ENCODE data around the gene ELMO1. TPM values are rescaled to one million over a fixed set of nuclear protein-coding genes. Genes with fewer than 3 reads are reported as not detected.

ELMO1 gene
- total RNA-seq, 1 experiment from 2014 or later, result 1.1 TPM

DNA sequence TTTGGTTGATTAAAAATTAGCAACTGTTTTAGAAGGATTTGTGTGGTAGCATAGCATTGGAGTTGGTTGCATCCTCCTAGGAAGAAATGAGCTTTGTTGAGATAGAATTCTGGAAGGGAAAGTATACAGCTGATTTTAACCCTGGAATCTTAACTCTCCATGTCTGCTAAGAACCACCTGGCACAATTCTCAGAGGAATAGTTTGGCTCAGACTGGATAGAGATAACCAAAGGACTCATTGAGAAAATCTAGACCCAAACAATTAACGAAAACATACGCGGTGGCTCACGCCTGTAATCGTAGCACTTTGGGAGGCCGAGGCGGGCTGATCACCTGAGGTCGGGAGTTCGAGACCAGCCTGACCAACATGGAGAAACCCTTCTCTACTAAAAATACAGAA, 625.3 kb downstream of the ELMO1 start:
- Histone ChIP-seq H3K36me3 (ENCODE audit: control insufficient read depth in 1 of 2, insufficient read depth in 2 of 2, low read length in 2 of 2) (no peaks in the 10 kb centered on the region), H3K9me3 (ENCODE audit: control insufficient read depth in 1 of 2, insufficient read depth in 1 of 2, low read depth in 1 of 2, low read length in 2 of 2) (no peaks in the 10 kb centered on the region), H3K9ac (ENCODE audit: low read length) (no peak overlapping the region), H3K27ac (ENCODE audit: low read depth, low read length) (no peak overlapping the region), H3K79me2 (ENCODE audit: insufficient read depth, low read length) (no peaks in the 10 kb centered on the region), H3K27me3 (ENCODE audit: insufficient read depth, low read length) (peaks cover 9% of the 10 kb centered on the region; the same call in 1 of the 2 replicates), H3K4me3 (replicated peaks in 1 of 2; ENCODE audit: low read depth in 1 of 2, low read length in 2 of 2) (no peak overlapping the region), H2AFZ (ENCODE audit: low read depth, low read length, poor library complexity, severe bottlenecking) (no peak overlapping the region), H3K4me1 (ENCODE audit: control insufficient read depth in 1 of 2, insufficient read depth in 2 of 2, low read length in 2 of 2) (no peaks in the 10 kb centered on the region), H3K9me2 (ENCODE audit: insufficient read depth) (no peaks in the 10 kb centered on the region), H4K20me1 (ENCODE audit: insufficient read depth) (no peaks in the 10 kb centered on the region), H3K4me2 (ENCODE audit: low read length) (no peak overlapping the region)
- no peak for DNase-seq (ENCODE audit: low read depth, low spot score)
- ChIA-PET RAD21 (ENCODE audit: low non-redundant PET in 1 of 2, low total read pairs in 2 of 2, uncharacterized antibody in 2 of 2, unreplicated experiment in 2 of 2) (no interaction called here), POLR2A (no interaction called here), CTCF (no interaction called here)
- no peak for TF ChIP-seq EZH2 (IDR thresholded peaks at IDR 0.05)
- TF ChIP-seq, protein P1, sequence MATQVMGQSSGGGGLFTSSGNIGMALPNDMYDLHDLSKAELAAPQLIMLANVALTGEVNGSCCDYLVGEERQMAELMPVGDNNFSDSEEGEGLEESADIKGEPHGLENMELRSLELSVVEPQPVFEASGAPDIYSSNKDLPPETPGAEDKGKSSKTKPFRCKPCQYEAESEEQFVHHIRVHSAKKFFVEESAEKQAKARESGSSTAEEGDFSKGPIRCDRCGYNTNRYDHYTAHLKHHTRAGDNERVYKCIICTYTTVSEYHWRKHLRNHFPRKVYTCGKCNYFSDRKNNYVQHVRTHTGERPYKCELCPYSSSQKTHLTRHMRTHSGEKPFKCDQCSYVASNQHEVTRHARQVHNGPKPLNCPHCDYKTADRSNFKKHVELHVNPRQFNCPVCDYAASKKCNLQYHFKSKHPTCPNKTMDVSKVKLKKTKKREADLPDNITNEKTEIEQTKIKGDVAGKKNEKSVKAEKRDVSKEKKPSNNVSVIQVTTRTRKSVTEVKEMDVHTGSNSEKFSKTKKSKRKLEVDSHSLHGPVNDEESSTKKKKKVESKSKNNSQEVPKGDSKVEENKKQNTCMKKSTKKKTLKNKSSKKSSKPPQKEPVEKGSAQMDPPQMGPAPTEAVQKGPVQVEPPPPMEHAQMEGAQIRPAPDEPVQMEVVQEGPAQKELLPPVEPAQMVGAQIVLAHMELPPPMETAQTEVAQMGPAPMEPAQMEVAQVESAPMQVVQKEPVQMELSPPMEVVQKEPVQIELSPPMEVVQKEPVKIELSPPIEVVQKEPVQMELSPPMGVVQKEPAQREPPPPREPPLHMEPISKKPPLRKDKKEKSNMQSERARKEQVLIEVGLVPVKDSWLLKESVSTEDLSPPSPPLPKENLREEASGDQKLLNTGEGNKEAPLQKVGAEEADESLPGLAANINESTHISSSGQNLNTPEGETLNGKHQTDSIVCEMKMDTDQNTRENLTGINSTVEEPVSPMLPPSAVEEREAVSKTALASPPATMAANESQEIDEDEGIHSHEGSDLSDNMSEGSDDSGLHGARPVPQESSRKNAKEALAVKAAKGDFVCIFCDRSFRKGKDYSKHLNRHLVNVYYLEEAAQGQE (IDR thresholded peaks at IDR 0.05; ENCODE audit: low read depth), result no peak
- no peak for TF ChIP-seq SP1 (IDR thresholded peaks at IDR 0.05; ENCODE audit: low read depth)
- no peak for TF ChIP-seq CBX3 (IDR thresholded peaks at IDR 0.05; ENCODE audit: low read depth)
- TF ChIP-seq, protein P2, sequence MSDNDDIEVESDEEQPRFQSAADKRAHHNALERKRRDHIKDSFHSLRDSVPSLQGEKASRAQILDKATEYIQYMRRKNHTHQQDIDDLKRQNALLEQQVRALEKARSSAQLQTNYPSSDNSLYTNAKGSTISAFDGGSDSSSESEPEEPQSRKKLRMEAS (IDR thresholded peaks at IDR 0.05), result no peak
- TF ChIP-seq ZFX (IDR thresholded peaks at IDR 0.05), result no peak
- TF ChIP-seq ZNF274 (IDR thresholded peaks at IDR 0.05; ENCODE audit: low read depth, low read length), result no peak
- no peak for TF ChIP-seq ZBTB33 (IDR thresholded peaks at IDR 0.05; ENCODE audit: extremely low read depth, insufficient replicate concordance, low read length)
- TF ChIP-seq ELF1 (IDR thresholded peaks at IDR 0.05; ENCODE audit: borderline replicate concordance, low read depth), result no peak
- TF ChIP-seq, protein P3, sequence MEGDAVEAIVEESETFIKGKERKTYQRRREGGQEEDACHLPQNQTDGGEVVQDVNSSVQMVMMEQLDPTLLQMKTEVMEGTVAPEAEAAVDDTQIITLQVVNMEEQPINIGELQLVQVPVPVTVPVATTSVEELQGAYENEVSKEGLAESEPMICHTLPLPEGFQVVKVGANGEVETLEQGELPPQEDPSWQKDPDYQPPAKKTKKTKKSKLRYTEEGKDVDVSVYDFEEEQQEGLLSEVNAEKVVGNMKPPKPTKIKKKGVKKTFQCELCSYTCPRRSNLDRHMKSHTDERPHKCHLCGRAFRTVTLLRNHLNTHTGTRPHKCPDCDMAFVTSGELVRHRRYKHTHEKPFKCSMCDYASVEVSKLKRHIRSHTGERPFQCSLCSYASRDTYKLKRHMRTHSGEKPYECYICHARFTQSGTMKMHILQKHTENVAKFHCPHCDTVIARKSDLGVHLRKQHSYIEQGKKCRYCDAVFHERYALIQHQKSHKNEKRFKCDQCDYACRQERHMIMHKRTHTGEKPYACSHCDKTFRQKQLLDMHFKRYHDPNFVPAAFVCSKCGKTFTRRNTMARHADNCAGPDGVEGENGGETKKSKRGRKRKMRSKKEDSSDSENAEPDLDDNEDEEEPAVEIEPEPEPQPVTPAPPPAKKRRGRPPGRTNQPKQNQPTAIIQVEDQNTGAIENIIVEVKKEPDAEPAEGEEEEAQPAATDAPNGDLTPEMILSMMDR (IDR thresholded peaks at IDR 0.05 in 2 of 3, conservative IDR thresholded peaks at IDR 0.05 in 1 of 3; ENCODE audit: borderline replicate concordance in 1 of 3, insufficient read depth in 1 of 3, low read depth in 2 of 3, low read length in 2 of 3), result no peak
- no peak for TF ChIP-seq SRF (IDR thresholded peaks at IDR 0.05; ENCODE audit: low read depth)
- BruUV-seq (replicated peaks), result no TSS peak
- intact Hi-C loops (cut with micrococcal nuclease), result loop anchor here (10.0 kb wide), 1 partner anchor 361 kb away; no protein-coding TSS in a partner anchor
- no peak for ATAC-seq
